Breast epithelium (tissue), 4 donors: ENCODE results near the gene VPS26B. TPM values are rescaled to one million over a fixed set of nuclear protein-coding genes. Genes with fewer than 3 reads are reported as not detected.

ENCODE experiments used
- DNase-seq, 2 donors: peaks; one replicate each; pipeline ENCODE4 v3.0.0-alpha.2; 2019; ENCODE audit warnings: low spot score in 2 of 2
- H3K27ac ChIP-seq, 2 donors: fragments of 200-600 bp; sonication (generic) in 1 of 2; one replicate each; pipeline ENCODE4 v1.5.1; 2016 to 2019; ENCODE audit warnings: mild to moderate bottlenecking in 1 of 2
- H3K27me3 ChIP-seq, 2 donors: fragments of 200-600 bp; sonication (generic) in 1 of 2; one replicate each; pipeline versions ENCODE4 v1.5.1 to v1.6.0; 2017 to 2019; ENCODE audit warnings: control low read depth in 1 of 2, mild to moderate bottlenecking in 1 of 2
- H3K36me3 ChIP-seq: fragments of 200-600 bp; one replicate; pipeline ENCODE4 v1.5.1; 2019
- H3K4me1 ChIP-seq, 2 donors: fragments of 200-600 bp; sonication (generic); one replicate each; pipeline ENCODE4 v1.5.1; 2016 to 2019; ENCODE audit warnings: control low read depth in 1 of 2
- H3K4me3 ChIP-seq, 3 donors: fragments of 200-600 bp; sonication (generic); 1 replicate in 2 of 3; 2 replicates in 1 of 3; pipeline ENCODE4 v1.5.1; 2016 to 2019; ENCODE audit warnings: mild to moderate bottlenecking in 3 of 3, moderate library complexity in 2 of 3
- H3K9me3 ChIP-seq, 2 donors: fragments of 200-600 bp; sonication (generic) in 1 of 2; one replicate each; pipeline ENCODE4 v1.5.1; 2016 to 2019; ENCODE audit warnings: control low read depth in 1 of 2
- CTCF ChIP-seq, 3 donors: fragments of 450-650 bp; IDR thresholded peaks; one replicate each; pipeline ENCODE4 v1.5.1; 2016 to 2017; ENCODE audit warnings: antibody characterized with exemption in 3 of 3, mild to moderate bottlenecking in 3 of 3, moderate library complexity in 3 of 3
- POLR2A ChIP-seq: fragments of 450-650 bp; IDR thresholded peaks from one replicate; pipeline ENCODE4 v1.6.1; 2016; ENCODE audit warnings: antibody characterized with exemption, mild to moderate bottlenecking, moderate library complexity
- POLR2AphosphoS5 ChIP-seq, 3 donors: sonication (generic); formaldehyde crosslinking; IDR thresholded peaks; one replicate each; pipeline ENCODE4 v1.6.1; 2017; ENCODE audit warnings: antibody characterized with exemption in 3 of 3
- intact Hi-C: fragments of 100-400 bp; cut with DNase I; formaldehyde crosslinking; loops from one replicate; pipeline ENCODE4 v1.15.1; 2023; ENCODE audit warnings: low total_unique reads
- total RNA-seq, 3 donors: library from RNA; depleted of rRNA; stranded (reverse); fragments of >200 nt; gene quantifications; one replicate each; pipeline ENCODE4 v1.1.0, GENCODE V29; 2016

The VPS26B gene
- total RNA-seq, 3 donors from 2014 or later = 34.4 to 45.0 (median 40.1) TPM

- intact Hi-C loops = no loop called here
- Histone ChIP-seq H3K4me1 (no peaks in the 10 kb centered on the region), H3K36me3 (no peaks in the 10 kb centered on the region), H3K9me3 (no peaks in the 10 kb centered on the region), H3K4me3 (no peak overlapping the region), H3K27ac (peak overlapping the region in 1 of 2 donors; percentile 23), H3K27me3 (no peaks in the 10 kb centered on the region)
- TF ChIP-seq POLR2AphosphoS5 (IDR thresholded peaks at IDR 0.05) (no peak), POLR2A (no peak), CTCF (IDR thresholded peaks at IDR 0.05) (no peak)
- DNase-seq = no peak
These were observed 36.5 kb downstream of the VPS26B start for GRCh38 chr11:134260983-134261382.

DNA sequence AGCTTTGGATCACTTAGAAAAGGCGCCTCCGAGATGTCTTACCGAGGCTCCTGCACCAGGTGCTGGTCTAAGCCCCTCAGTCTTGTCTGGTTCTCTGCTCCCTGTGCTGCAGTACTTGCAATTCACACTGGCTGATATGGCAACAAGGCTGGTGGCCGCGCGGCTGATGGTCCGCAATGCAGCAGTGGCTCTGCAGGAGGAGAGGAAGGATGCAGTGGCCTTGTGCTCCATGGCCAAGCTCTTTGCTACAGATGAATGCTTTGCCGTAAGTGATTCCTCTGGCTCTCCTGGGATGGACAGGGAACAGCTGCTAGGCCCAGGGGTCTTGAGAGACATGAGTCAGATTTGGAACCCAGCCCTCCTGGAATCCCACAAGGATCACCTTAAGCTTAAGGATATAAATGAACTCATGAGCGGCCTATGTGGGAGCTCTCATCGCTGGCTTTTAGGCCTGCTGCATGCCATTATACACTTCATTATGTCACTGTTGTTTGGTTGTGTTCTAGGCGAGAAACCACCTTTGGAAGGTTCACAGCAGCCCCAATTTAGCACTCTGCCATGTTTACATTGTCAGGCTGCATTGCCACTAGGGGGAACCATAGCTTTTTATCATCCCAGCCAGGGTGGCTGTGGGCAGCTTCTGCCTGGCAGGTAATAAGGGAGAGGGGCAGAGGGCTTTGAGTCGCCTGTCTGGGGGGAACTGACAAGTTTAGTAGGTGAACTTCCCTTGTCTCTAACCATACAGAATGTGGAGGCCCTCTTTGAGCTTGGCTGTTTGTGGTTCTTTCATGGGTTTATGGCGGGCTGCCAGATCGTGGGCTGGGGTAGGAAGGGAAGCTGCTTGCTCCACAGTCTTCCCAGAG lies 37.4 kb downstream of the VPS26B start:
- DNase-seq = no peak
- no peaks in the 10 kb centered on the region for H3K36me3 ChIP-seq
- H3K4me1 ChIP-seq = no peaks in the 10 kb centered on the region
- TF ChIP-seq POLR2AphosphoS5 (IDR thresholded peaks at IDR 0.05) (no peak), CTCF (IDR thresholded peaks at IDR 0.05) (peak in 1 of 3 donors; percentile 23)
- no peak overlapping the region for H3K27ac ChIP-seq
- H3K9me3 ChIP-seq = no peaks in the 10 kb centered on the region
- intact Hi-C loops = no loop called here
- H3K27me3 ChIP-seq = no peaks in the 10 kb centered on the region
- no peak overlapping the region for H3K4me3 ChIP-seq

DNA sequence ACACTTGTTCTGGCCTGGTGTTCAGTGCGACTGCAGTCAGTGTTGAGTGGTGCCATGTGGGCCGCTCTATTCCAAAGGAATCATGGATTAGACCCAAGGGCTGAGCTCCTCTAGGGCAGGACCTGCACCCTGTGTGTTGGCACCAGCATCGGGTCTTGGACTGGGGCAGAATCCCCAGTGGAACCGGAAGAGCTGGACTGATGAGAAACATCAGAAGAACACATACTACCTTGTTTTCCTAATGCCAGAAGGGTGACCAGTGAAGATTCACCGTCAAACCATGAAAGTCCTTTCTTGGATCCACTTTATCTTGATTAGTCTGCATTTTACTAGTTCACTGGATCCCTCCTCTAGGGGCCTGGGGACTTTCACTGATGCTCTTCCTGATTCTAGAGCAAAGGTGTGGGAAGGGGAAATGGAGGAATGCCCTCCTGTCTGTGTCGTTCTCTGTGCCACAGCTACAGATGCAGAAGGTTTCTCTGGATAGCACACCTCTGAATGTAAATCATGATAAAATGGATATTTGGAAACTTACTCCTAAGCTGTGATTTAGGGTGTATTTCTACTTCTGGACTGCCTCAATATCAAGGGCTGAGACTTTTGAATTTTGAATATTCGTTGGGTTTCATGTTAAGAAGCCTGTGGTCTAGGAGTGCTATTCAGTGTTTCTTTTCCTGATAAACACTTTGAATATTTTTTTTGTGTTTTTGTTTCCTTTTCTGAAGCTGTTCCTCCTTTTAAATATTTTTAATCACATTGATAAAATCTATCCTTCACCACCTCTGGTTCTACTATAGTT lies 40.7 kb downstream of the VPS26B start:
- no peaks in the 10 kb centered on the region for H3K4me1 ChIP-seq
- H3K9me3 ChIP-seq = no peaks in the 10 kb centered on the region
- intact Hi-C loops = no loop called here
- H3K4me3 ChIP-seq = no peak overlapping the region
- TF ChIP-seq CTCF (IDR thresholded peaks at IDR 0.05) = no peak
- TF ChIP-seq POLR2A = no peak
- TF ChIP-seq POLR2AphosphoS5 (IDR thresholded peaks at IDR 0.05) = no peak
- no peaks in the 10 kb centered on the region for H3K27me3 ChIP-seq
- H3K27ac ChIP-seq = peak overlapping the region; percentile 30 to 43
- H3K36me3 ChIP-seq = no peaks in the 10 kb centered on the region
- no peak for DNase-seq

- H3K27ac ChIP-seq = peak overlapping the region; percentile 26 to 58
- H3K4me1 ChIP-seq = no peaks in the 10 kb centered on the region
- intact Hi-C loops = no loop called here
- H3K36me3 ChIP-seq = no peaks in the 10 kb centered on the region
- no peaks in the 10 kb centered on the region for H3K9me3 ChIP-seq
- TF ChIP-seq CTCF (IDR thresholded peaks at IDR 0.05) (no peak), POLR2A (no peak)
- no peak overlapping the region for H3K4me3 ChIP-seq
- no peak for DNase-seq
- peaks cover 0 to 2% of the 10 kb centered on the region in 2 donors for H3K27me3 ChIP-seq
These were observed 42.0 kb downstream of the VPS26B start for GRCh38 chr11:134266440-134266839.

DNA sequence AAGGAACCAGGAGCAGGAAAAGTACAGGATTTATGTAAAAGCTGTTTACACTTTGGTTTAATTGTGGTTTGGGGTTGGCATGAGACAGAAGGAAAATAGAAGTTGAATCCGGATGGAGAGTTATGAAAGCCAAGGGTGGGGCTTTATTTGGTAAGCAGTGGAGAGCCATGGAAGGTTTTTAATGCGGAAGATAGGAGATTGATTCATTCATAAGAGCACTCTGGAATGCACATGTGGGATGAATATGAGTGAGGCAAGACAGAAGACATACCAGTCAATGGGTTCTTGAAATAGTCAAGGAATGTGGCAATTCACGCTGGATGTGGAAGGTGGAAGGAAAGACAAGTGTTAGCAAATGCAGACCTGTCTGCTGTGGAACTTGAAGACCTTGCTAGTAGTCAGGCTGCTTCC lies 42.4 kb downstream of the VPS26B start:
- intact Hi-C loops = no loop called here
- peak in 1 of 2 donors; percentile 54 for DNase-seq
- no peaks in the 10 kb centered on the region for H3K36me3 ChIP-seq

More for the DNA sequence above, 42.4 kb downstream of the VPS26B start:
- TF ChIP-seq POLR2A (no peak), CTCF (IDR thresholded peaks at IDR 0.05) (no peak), POLR2AphosphoS5 (IDR thresholded peaks at IDR 0.05) (peak in 1 of 3 donors; percentile 27)
- H3K4me1 ChIP-seq = no peaks in the 10 kb centered on the region
- H3K9me3 ChIP-seq = no peaks in the 10 kb centered on the region
- no peak overlapping the region for H3K4me3 ChIP-seq
- H3K27me3 ChIP-seq = peaks cover 0 to 6% of the 10 kb centered on the region in 2 donors
- peak overlapping the region; percentile 26 to 58 for H3K27ac ChIP-seq
